ENCODE data around the gene KRT83.

DNA sequence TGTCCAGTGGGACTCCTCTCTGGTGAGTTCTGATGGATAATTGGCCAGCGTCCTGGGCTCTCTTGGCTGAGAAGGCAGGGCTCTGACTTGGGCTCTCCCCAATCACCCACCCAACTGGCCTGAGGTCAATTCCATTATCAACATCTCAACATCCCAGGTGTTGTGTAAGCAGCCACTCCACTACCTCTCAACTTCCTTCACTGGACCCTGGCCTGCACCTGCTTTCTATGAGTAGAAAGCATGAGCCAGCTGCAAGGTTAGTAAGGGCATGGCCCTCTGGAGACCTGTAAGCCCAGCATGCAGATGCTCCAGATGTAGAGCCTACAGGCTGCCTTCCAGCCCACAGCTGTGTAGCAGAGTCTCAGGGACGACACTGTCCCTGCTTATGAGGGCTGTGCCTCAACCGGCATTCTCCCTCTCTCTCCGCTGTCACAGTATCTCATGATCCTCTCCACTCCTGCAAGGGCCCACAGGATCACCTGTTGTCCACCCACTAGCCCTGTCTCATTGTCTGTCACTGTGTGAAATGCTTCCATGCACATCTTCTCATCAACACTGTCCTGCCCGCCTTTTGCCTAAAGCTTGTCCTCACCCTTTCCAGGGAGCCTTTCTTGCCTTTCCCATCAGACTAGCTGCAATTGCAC lies 24.5 kb downstream of the KRT83 start:
- TF ChIP-seq POLR2A (IDR thresholded peaks at IDR 0.05; ENCODE audit: low read depth, low read length) (no peak), POLR2AphosphoS5 (IDR thresholded peaks at IDR 0.05; ENCODE audit: low read depth, low read length) (no peak), TAF1 (IDR thresholded peaks at IDR 0.05; ENCODE audit: borderline replicate concordance, low read depth, low read length) (no peak)
